Breast epithelium (tissue), 3 donors: ENCODE measurements around the gene C1orf105.

Experiments
- CTCF ChIP-seq, 3 donors: fragments of 450-650 bp; IDR thresholded peaks; one replicate each; pipeline ENCODE4 v1.5.1; 2016 to 2017; ENCODE audit warnings: antibody characterized with exemption in 3 of 3, mild to moderate bottlenecking in 3 of 3, moderate library complexity in 3 of 3
- POLR2A ChIP-seq: fragments of 450-650 bp; IDR thresholded peaks from one replicate; pipeline ENCODE4 v1.6.1; 2016; ENCODE audit warnings: antibody characterized with exemption, mild to moderate bottlenecking, moderate library complexity
- POLR2AphosphoS5 ChIP-seq, 3 donors: sonication (generic); formaldehyde crosslinking; IDR thresholded peaks; one replicate each; pipeline ENCODE4 v1.6.1; 2017; ENCODE audit warnings: antibody characterized with exemption in 3 of 3

GRCh38 chr1:172394141-172394751 lies 26.2 kb upstream of the C1orf105 start:
- TF ChIP-seq POLR2A (no peak), CTCF (IDR thresholded peaks at IDR 0.05) (no peak), POLR2AphosphoS5 (IDR thresholded peaks at IDR 0.05) (no peak)
